Fibroblast of lung (primary cell): ENCODE data around the gene AP3S2.

Experiments
- CTCF ChIP-seq, 2 donors: IDR thresholded peaks in 1 of 2; conservative IDR thresholded peaks in 1 of 2; 1 replicate in 1 of 2; 2 replicates in 1 of 2; pipeline ENCODE4 v1.5.1; 2011 to 2012; ENCODE audit warnings: low read length in 2 of 2, control low read depth in 1 of 2, inconsistent platforms in 1 of 2, low read depth in 1 of 2, mild to moderate bottlenecking in 1 of 2
- EZH2 ChIP-seq: IDR thresholded peaks from 2 replicates; pipeline ENCODE4 v1.5.1; 2012; ENCODE audit warnings: low read length, control low read depth, mild to moderate bottlenecking; ENCODE audit errors: missing control alignments

GRCh38 chr15:89841306-89841705 lies 52.5 kb downstream of the AP3S2 start:
- no peak for TF ChIP-seq CTCF (conservative IDR thresholded peaks at IDR 0.05 in 1 of 2, IDR thresholded peaks at IDR 0.05 in 1 of 2; ENCODE audit: low read depth in 1 of 2, low read length in 2 of 2)
- TF ChIP-seq EZH2: no peak
